Measurements from ENCODE around the gene RARB. TPM values are rescaled to one million over a fixed set of nuclear protein-coding genes. Genes with fewer than 3 reads are reported as not detected.

The RARB gene
- polyA plus RNA-seq, 1 donor from 2014 or later: 13.2 TPM

DNA sequence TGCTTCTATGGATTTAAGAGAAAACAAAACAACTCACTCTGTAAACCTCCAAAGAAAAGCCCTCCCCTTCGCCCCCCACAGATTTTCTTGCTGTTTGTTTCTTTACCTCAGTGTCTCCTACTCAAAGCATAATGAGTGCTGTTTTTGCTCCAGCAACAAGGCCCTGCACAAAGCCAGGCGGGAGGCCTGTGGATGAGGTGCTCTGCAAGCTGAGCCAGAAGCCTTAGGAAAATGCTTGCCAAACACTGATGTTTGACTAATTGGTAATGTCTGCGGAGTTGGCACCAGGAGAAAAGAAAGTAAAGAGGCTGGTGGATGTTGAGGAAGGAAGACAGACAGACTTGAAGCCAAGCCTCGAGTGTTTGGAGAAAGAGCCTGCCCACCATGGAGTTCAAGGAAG is 99.7 kb downstream of the RARB start:
- no peaks in the 10 kb centered on the region for H3F3A ChIP-seq (ENCODE audit: insufficient read depth, low read length, poor library complexity, severe bottlenecking)
- no peak overlapping the region for H3K27ac ChIP-seq (ENCODE audit: low read length)
- H3K9me2 ChIP-seq (ENCODE audit: insufficient read depth, low read length): no peaks in the 10 kb centered on the region
- H3K36me3 ChIP-seq (ENCODE audit: insufficient read depth, low read length): no peaks in the 10 kb centered on the region
- TF ChIP-seq EZH2 (IDR thresholded peaks at IDR 0.05; ENCODE audit: borderline replicate concordance, insufficient read depth, low read length, poor library complexity, severe bottlenecking) (no peak), POLR2AphosphoS5 (IDR thresholded peaks at IDR 0.05) (no peak), SMC3 (conservative IDR thresholded peaks at IDR 0.05; ENCODE audit: poor library complexity) (no peak), MXI1 (conservative IDR thresholded peaks at IDR 0.05; ENCODE audit: poor library complexity, severe bottlenecking) (no peak), RAD21 (conservative IDR thresholded peaks at IDR 0.05) (no peak), TAF1 (IDR thresholded peaks at IDR 0.05; ENCODE audit: low read depth) (no peak), EP300 (conservative IDR thresholded peaks at IDR 0.05; ENCODE audit: poor library complexity, severe bottlenecking) (no peak)
- TF ChIP-seq, protein P1, sequence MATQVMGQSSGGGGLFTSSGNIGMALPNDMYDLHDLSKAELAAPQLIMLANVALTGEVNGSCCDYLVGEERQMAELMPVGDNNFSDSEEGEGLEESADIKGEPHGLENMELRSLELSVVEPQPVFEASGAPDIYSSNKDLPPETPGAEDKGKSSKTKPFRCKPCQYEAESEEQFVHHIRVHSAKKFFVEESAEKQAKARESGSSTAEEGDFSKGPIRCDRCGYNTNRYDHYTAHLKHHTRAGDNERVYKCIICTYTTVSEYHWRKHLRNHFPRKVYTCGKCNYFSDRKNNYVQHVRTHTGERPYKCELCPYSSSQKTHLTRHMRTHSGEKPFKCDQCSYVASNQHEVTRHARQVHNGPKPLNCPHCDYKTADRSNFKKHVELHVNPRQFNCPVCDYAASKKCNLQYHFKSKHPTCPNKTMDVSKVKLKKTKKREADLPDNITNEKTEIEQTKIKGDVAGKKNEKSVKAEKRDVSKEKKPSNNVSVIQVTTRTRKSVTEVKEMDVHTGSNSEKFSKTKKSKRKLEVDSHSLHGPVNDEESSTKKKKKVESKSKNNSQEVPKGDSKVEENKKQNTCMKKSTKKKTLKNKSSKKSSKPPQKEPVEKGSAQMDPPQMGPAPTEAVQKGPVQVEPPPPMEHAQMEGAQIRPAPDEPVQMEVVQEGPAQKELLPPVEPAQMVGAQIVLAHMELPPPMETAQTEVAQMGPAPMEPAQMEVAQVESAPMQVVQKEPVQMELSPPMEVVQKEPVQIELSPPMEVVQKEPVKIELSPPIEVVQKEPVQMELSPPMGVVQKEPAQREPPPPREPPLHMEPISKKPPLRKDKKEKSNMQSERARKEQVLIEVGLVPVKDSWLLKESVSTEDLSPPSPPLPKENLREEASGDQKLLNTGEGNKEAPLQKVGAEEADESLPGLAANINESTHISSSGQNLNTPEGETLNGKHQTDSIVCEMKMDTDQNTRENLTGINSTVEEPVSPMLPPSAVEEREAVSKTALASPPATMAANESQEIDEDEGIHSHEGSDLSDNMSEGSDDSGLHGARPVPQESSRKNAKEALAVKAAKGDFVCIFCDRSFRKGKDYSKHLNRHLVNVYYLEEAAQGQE (IDR thresholded peaks at IDR 0.05; ENCODE audit: borderline replicate concordance): no peak
- TF ChIP-seq, protein P2, sequence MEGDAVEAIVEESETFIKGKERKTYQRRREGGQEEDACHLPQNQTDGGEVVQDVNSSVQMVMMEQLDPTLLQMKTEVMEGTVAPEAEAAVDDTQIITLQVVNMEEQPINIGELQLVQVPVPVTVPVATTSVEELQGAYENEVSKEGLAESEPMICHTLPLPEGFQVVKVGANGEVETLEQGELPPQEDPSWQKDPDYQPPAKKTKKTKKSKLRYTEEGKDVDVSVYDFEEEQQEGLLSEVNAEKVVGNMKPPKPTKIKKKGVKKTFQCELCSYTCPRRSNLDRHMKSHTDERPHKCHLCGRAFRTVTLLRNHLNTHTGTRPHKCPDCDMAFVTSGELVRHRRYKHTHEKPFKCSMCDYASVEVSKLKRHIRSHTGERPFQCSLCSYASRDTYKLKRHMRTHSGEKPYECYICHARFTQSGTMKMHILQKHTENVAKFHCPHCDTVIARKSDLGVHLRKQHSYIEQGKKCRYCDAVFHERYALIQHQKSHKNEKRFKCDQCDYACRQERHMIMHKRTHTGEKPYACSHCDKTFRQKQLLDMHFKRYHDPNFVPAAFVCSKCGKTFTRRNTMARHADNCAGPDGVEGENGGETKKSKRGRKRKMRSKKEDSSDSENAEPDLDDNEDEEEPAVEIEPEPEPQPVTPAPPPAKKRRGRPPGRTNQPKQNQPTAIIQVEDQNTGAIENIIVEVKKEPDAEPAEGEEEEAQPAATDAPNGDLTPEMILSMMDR (IDR thresholded peaks at IDR 0.05; ENCODE audit: poor library complexity, severe bottlenecking): no peak
- H3K4me3 ChIP-seq (ENCODE audit: low read length): no peak overlapping the region
- H3K79me2 ChIP-seq (replicated peaks; ENCODE audit: insufficient read depth, low read length): no peaks in the 10 kb centered on the region
- H3K9me3 ChIP-seq (ENCODE audit: low read length): no peaks in the 10 kb centered on the region
- no peak overlapping the region for H3K4me2 ChIP-seq (ENCODE audit: low read length)
- H2AFZ ChIP-seq (ENCODE audit: low read depth, low read length): no peak overlapping the region
- H4K20me1 ChIP-seq (ENCODE audit: insufficient read depth): no peaks in the 10 kb centered on the region
- no peaks in the 10 kb centered on the region for H3K27me3 ChIP-seq (ENCODE audit: insufficient read depth, low read depth, low read length)
- H3K9ac ChIP-seq (ENCODE audit: low read length): no peak overlapping the region

DNA sequence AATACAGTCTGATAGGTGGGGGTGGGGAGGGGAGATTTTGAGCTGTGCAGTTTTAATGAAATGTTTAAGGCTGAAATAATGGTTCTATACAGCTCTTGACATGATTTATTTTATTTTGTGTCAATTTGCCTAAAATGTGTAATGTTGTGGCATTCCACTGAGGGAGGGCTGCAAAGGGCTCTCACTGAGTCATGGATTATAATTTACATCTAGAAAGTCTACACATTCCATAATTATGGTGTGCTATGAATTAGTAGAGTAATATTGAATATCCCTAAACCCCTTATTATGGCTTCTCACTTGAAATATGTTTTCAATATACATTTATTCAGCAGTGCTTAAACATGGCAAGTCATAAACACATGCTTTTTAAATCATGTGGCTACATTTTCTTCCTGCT is 103.9 kb downstream of the RARB start:
- H3K27me3 ChIP-seq (ENCODE audit: insufficient read depth, low read depth, low read length): no peaks in the 10 kb centered on the region
- H3K9ac ChIP-seq (ENCODE audit: low read length): no peak overlapping the region
- H2AFZ ChIP-seq (ENCODE audit: low read depth, low read length): no peak overlapping the region
- no peak overlapping the region for H3K4me2 ChIP-seq (ENCODE audit: low read length)
- no peaks in the 10 kb centered on the region for H4K20me1 ChIP-seq (ENCODE audit: insufficient read depth)
- H3F3A ChIP-seq (ENCODE audit: insufficient read depth, low read length, poor library complexity, severe bottlenecking): no peaks in the 10 kb centered on the region
- H3K4me3 ChIP-seq (ENCODE audit: low read length): no peak overlapping the region
- no peaks in the 10 kb centered on the region for H3K9me2 ChIP-seq (ENCODE audit: insufficient read depth, low read length)
- TF ChIP-seq MXI1 (conservative IDR thresholded peaks at IDR 0.05; ENCODE audit: poor library complexity, severe bottlenecking) (no peak), RAD21 (conservative IDR thresholded peaks at IDR 0.05) (no peak), SMC3 (conservative IDR thresholded peaks at IDR 0.05; ENCODE audit: poor library complexity) (no peak), POLR2AphosphoS5 (IDR thresholded peaks at IDR 0.05) (no peak), EZH2 (IDR thresholded peaks at IDR 0.05; ENCODE audit: borderline replicate concordance, insufficient read depth, low read length, poor library complexity, severe bottlenecking) (no peak), EP300 (conservative IDR thresholded peaks at IDR 0.05; ENCODE audit: poor library complexity, severe bottlenecking) (no peak), TAF1 (IDR thresholded peaks at IDR 0.05; ENCODE audit: low read depth) (no peak)
- TF ChIP-seq, protein P1 (IDR thresholded peaks at IDR 0.05; ENCODE audit: borderline replicate concordance): no peak
- TF ChIP-seq, protein P2 (IDR thresholded peaks at IDR 0.05; ENCODE audit: poor library complexity, severe bottlenecking): no peak
- H3K9me3 ChIP-seq (ENCODE audit: low read length): no peaks in the 10 kb centered on the region
- H3K36me3 ChIP-seq (ENCODE audit: insufficient read depth, low read length): no peaks in the 10 kb centered on the region
- no peak overlapping the region for H3K27ac ChIP-seq (ENCODE audit: low read length)
- no peaks in the 10 kb centered on the region for H3K79me2 ChIP-seq (replicated peaks; ENCODE audit: insufficient read depth, low read length)

All from neural cell (in vitro differentiated cells).